Activated CD8-positive, alpha-beta memory T cell treated with anti-CD3 and anti-CD28 coated beads, Interleukin-2, amount 50 U/mL, for 48 hours (primary cell): Measurements from ENCODE around the gene SMARCB1.

Experiments used
- DNase-seq: peaks from one replicate; pipeline ENCODE4 v3.0.0-alpha.2; 2020

The SMARCB1 gene

GRCh38 chr22:23762842-23763578 is 23.8 kb upstream of the SMARCB1 start, which contains the start of gene C22orf15:
TSS of gene C22orf15 (plus strand) at chr22:23762990. CDS start at chr22:23763307, 317 bp downstream.
- DNase-seq, result no peak

DNA sequence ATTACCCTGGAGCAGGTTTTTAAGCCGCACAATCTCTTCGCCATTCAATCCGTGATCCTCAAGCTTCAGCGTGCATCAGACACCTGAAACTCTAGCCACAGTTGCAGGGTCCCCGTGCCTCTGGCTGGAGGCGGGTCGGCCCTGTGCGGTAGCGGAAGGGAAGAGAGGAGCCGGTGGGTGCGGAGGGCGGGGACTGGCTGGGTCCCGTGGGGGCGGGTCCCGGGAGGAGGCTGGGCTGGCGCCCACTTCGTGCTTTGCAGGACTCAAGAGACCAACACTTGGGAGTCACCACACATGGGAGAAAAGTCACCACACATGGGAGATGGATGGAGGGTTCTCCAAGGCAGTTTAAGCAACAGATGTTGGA is 23.2 kb upstream of the SMARCB1 start:
- DNase-seq, result peak; percentile 83

GRCh38 chr22:23763954-23764353 is 22.8 kb upstream of the SMARCB1 start:
- no peak for DNase-seq

DNA sequence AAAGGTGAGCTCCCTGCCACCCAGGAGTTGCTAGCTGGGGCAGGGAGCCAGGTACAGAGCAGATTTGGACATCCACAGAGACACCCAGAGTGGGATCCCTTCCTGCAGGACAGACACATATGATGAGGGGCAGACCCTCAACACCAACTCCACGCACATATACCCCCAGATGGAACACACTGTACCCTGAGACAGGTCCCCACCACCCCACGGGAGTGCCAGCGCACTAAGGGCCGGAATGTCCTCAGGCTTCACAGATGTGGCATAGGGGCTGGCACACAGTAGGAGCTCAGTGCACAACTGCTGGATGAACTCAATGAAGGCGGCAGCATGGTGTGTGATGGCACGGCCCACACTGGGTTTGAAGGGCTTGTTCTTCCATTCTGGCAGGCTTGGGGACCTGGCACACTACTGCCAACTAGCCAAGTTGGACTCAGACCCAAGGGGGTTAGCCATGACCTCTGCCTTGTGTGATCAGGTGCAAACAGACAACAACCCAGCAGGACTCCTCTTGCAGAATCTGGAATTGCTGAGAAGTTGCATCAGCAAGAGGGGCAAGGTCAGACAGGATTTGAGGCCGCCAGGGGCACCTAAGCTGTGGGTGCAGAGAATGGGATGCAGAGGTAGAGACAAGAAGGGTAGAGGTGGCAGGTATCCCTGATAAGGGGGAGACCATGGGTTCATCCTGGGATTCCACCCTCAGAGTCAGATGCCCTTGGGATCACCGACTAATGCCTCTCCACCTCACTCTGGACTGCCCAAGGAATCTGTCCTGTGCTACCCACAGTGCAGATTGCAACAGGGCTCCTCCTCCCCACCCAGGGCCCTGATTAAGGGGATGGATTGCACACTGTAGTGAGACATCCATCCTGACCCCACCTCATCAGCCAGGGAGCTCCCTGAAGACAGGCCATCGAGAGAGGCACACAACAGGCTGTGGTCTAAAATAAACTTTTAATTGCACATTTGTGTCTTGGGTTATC is 21.6 kb upstream of the SMARCB1 start:
- DNase-seq, result no peak

- no peak for DNase-seq
Measured at GRCh38 chr22:23767303-23767672, 19.5 kb upstream of the SMARCB1 start.

GRCh38 chr22:23767673-23768548 is 18.9 kb upstream of the SMARCB1 start, which contains the start of gene CHCHD10:
TSS of gene CHCHD10 (minus strand) at chr22:23767972. CDS start at chr22:23767874, 98 bp downstream.
- peak; percentile 89 for DNase-seq

GRCh38 chr22:23769321-23769965 is 17.3 kb upstream of the SMARCB1 start:
- no peak for DNase-seq

DNA sequence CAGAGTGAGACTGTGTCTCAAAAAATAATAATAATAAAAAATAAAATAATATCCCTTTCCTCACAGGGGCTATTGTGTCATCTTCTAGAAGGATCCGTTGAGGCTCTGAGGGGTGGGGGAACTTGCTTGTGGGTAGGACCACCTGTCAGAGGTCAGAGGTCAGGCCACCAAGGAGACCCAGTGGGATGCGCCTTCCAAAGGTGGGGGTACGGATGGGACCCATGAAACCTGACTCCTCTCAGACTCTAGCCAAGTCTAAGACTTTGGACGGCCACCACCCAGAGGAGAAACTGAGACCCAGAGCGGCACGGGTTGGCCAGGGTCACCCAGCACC is 14.5 kb upstream of the SMARCB1 start:
- DNase-seq, result no peak

DNA sequence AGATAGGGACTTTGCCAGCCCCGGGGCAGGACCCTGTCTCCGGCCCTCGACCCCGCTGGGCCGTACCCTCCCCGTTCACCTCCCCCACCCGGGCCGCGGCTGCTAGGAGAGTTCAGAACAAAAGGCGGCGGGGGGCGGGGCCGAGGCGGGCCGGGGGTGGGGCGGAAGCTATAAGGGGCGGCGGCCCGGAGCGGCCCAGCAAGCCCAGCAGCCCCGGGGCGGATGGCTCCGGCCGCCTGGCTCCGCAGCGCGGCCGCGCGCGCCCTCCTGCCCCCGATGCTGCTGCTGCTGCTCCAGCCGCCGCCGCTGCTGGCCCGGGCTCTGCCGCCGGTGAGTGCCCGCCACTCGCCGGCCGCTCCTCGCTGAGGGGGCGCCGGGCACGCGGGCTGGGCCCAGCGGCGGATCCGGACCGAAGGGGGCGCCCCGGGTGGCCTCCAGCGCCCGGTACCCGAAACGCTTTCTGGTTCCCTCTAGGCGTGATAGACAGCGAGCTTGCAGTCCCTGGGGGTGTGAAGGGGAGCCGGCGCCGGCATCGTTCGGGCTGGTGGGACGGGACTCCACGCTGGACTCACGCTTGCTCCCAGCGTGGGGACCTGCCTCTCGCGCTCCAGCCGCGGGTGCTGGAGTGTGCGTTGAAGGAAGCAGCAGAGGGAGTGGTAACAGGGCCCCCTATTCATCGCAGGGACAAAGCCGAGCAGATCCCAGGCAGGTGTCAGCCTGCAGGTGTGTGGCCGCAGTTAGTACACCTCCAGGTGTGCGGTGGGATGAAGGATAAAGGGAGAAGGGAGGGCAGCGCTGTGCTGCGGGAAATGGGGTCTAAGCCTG is 13.9 kb upstream of the SMARCB1 start, which contains the start of gene MMP11:
TSS of gene MMP11 (plus strand) at position 201 of the 825 bp plus-strand sequence. CDS start at position 223, 22 bp downstream.
- DNase-seq, result peak; percentile 75

DNA sequence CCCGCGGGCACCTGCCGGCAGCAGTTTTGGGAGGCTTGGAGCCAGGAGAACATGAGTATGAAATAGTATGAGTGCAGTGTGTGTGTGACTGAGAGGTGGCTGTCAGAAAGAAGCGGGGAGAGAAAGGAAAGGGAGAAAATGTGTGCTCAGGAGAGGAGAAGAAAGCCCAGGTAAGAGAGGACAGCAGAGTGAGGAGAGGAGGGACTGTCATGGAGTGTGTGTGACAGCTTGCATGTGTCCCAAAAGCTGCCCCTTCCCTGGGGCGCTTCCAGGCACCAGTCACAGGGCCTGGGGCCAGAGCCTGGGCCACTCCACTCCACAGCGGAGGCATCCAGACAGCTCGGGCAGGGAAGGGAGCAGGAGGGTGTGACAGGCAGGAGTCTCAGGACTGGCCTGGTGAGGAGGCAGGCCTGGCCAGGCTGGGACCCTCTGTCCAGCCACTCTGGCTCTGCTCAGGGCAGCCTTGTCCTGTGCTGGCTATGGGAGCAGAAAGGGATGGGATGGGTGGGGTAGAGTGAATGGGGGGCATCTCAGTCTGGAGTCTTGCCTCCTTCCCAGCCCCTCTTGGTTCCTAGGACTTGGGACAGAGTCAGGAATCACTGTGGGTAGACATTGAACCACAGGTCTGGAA is 13.2 kb upstream of the SMARCB1 start:
- no peak for DNase-seq

- no peak for DNase-seq
Measured at GRCh38 chr22:23774114-23774921, 12.4 kb upstream of the SMARCB1 start.

DNA sequence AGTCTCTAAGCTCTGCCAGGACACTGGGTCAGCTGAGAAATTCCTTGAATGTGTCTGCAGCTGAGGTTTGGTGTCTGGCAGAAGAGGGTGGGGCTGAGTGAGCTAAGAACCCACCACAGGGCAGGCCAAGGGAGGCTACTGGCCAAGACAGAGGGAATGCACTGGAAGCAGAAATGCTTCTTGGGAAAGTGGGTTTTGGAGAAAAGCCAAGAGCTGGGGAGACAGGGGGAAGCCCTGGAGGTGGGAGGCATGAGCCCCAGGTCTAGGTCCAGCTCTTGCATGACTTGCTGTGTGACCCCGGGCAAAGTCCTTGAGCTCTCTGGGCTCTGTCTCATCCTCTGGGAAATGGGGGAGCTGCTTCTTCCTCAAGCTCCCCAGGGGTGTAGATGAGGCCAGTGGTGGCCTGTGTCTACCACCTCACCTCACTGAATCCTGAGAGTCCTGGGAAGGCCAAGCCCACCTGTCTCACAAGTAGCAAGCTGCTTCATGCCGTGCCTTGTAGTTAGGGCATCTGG is 11.8 kb upstream of the SMARCB1 start:
- no peak for DNase-seq

GRCh38 chr22:23775779-23776375 is 10.9 kb upstream of the SMARCB1 start:
- DNase-seq, result no peak

GRCh38 chr22:23777776-23778576 is 8.8 kb upstream of the SMARCB1 start:
- no peak for DNase-seq

DNA sequence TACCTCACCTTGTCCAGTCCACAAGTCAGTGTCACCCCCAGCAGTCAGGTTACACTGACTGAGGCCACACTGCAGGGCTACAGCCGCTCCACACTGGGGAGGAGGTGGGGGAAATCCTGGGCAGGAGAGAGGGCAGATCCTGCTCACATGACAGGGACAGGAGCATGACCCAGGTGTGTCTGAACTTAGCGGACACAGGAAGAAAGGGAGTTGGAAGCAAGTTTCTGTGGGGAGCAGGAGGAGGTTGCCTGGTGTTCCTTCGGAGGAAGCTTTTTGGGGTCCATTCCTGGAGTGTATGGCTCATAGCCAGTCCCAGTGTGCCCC is 8.2 kb upstream of the SMARCB1 start:
- no peak for DNase-seq

- no peak for DNase-seq
Measured at GRCh38 chr22:23779083-23779482, 7.7 kb upstream of the SMARCB1 start.

DNA sequence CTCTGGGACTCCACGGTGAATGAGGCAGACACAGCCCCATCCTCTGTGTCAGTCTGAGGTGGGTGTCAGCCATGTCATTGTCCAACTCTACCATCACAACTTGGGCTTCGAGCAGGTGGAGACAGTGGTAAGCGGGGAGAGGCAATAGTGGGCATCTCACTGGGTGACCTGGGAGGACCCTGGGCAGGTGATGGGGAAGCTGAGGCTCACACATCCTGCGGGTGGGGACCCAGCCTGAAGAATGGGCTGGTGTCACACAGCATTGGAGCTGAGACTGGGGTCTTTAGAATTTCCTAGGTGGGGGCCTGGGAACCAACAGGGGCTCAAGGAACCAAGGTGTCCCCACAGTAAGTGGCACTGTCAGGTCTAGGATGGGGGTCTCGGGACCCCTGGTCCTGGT is 7.0 kb upstream of the SMARCB1 start:
- DNase-seq, result no peak

GRCh38 chr22:23780146-23780748 is 6.5 kb upstream of the SMARCB1 start:
- no peak for DNase-seq
